Right hindlimb (tissue), 1 donor: ENCODE data around the gene MEIKIN.

ENCODE experiments used
- DNase-seq: peaks from one replicate; pipeline ENCODE4 v3.0.0-alpha.2; 2018

MEIKIN gene

DNA sequence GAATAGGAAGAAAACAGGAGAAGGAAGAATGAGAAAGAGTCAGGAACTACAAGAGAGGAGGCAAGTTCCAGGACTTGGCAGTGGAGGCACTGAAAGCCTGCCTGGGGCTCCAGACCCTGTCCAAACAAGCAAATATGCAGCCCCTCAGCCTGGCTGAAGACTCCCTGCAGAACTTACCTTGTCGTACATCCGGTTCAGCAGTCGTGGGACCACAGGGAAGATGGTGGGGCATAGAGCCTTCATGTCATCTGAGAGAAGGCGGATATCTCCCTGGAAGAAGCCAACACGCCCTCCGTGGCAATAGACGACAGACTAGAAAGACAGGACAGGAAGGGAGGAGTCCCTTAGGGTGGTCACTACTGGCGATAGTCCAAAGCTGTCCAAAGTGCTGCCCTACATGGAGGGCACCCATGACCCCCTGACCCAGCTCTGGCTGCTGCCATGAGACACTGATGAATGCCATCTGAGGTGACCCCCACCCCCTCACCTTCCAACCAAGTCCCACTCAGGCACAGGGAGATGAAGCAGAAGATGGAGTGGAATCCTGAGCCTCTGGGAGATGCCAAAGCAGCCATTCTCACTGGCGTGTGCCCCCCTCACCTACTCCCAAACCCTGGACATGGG, 27.7 kb upstream of the MEIKIN start:
- no peak for DNase-seq

DNA sequence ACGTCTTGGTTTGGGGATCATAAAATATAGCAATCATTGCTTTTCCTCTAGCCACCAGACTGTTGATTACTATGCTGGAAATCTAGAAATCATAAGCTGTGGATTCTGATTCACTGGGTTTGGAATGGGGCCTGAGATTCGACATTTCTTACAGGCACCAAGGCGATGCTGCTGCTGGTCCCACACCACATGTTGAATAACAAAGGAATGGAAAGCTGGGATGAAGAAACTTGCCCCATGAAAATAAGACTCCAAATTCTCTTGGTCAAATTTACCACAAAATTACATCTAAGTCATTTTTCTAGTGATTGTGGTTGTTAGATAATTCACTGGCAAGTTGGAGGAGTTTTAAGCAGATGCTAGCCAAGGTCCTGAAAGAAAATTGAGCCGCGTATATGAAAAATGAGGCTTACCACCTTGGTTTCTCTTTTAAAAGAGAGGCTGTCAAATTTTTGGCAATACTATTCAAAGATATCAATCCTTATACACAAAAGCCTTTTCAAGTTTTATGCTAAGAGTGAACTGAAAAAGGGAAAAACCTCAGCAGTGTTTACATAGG, 23.0 kb upstream of the MEIKIN start:
- DNase-seq, result no peak

- no peak for DNase-seq
Measured at GRCh38 chr5:131966551-131966950, 21.1 kb upstream of the MEIKIN start.

DNA sequence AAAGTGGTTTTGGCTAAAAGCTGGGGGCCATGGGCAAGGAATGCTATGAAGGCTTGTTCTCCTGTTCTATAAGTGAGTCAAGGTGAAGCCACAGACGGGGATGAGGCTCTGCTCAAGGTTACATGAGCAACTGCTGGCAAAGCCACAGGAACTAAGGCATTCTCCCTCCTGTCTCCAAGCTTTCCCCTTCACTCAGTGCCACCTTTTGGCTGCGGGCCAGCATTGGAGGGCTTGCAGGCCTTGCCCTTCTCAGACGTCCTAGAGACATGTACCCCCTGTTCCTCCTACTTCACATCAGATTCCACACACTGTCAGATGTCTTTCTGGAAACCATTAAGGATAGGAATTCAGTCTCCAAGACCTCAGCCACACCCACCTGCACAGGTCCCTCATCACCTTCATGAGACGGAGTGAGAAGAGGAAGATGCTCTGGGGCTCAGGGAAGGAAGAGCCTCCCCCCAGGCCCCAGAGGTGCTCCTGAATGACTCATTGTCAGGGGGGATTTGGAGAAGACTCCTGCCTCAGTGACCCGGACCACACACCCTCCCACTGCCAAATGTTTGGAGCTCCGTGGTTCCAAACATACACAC, 20.5 kb upstream of the MEIKIN start:
- no peak for DNase-seq

GRCh38 chr5:131959906-131960305, 14.4 kb upstream of the MEIKIN start:
- no peak for DNase-seq

GRCh38 chr5:131959136-131959535, 13.7 kb upstream of the MEIKIN start:
- DNase-seq, result no peak

DNA sequence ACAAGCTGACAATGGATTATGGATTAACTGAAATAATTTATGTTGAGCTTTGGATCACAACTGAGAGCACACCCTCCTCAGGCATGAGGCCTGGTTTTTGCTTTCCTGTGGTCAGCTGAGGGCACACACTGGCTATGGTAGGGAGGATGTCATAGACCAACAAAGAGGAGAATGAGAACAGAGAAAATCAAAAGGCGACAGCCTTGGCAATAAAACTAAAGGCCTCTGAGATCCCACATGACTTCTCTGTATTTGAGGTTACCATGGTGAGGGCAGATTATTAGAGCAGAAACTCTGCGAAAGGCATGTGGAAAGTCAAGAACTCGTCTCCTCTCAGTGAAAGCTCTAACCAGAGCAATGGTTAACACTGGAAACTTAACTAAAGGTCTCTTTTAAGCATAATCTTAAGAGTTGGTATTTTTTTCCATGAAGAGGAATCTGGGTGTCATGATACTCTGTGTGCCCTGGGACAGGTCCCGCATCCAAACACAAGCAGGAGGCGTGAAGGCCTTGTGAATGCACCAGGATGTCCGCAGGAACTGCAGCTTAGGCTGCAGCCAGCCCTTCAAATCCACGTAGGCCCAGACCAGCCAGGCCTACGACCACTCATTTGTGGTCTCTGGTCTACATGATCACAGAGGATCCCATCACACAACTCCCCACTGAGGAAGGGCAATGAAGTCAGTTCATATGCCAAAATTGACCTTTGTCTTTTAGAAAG, 12.4 kb upstream of the MEIKIN start:
- no peak for DNase-seq

DNA sequence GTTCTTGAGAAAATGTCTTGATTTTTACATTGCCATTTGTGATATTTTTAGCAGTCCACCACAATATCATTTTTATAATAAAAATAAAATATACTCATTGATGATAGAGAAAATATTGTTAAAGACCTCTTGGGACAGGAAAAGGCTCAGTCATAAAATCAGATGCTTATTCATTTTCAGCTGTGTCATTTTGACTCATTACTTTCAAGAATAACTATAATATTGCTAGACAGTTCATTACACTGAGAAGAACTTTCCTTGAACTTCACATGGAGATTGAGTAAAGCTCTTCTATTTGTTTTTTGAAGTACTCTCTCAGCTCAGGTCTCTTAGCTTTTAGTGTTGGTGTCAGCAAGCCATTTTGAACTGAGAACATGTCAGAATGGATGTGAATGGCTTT, 8.5 kb upstream of the MEIKIN start:
- DNase-seq, result no peak

- no peak for DNase-seq
Measured at GRCh38 chr5:131952301-131952857, 6.9 kb upstream of the MEIKIN start.

DNA sequence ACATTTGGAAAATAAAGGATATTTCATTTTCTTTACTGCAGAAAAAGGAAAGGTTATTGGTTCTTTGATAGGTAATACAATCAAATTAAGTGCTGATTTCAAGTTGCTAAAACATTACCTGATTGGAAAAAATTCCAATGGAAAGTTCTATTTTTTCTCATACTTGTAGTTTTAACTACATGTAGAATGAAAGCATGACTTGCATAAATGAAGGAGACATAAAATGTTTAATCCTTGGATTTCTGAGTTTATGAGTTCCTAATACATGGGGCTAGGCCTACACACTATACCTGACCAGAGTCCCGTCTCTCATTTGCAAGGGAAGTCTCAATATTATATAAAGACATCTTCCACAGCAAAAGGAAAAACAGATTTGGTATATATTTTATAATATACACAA, 5.2 kb upstream of the MEIKIN start:
- DNase-seq, result no peak

DNA sequence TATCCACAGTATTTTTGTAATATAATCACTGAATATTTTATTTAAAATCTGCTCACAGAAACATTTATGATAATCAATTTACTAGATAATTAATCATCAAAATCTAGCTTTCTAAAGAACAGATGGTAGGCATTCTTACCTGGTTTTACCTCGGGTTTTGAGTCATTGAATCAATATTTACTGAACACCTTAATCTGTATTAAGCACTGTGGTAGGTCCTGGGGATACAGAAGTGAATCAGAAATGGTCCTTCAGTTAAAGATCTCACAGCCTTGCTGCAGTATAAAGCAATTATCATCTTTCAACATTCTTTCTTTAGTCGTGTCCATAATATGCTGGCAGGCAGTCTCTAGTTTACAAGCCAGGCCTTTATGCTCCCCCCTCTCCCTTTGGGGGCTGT, 2.0 kb upstream of the MEIKIN start:
- DNase-seq, result no peak

DNA sequence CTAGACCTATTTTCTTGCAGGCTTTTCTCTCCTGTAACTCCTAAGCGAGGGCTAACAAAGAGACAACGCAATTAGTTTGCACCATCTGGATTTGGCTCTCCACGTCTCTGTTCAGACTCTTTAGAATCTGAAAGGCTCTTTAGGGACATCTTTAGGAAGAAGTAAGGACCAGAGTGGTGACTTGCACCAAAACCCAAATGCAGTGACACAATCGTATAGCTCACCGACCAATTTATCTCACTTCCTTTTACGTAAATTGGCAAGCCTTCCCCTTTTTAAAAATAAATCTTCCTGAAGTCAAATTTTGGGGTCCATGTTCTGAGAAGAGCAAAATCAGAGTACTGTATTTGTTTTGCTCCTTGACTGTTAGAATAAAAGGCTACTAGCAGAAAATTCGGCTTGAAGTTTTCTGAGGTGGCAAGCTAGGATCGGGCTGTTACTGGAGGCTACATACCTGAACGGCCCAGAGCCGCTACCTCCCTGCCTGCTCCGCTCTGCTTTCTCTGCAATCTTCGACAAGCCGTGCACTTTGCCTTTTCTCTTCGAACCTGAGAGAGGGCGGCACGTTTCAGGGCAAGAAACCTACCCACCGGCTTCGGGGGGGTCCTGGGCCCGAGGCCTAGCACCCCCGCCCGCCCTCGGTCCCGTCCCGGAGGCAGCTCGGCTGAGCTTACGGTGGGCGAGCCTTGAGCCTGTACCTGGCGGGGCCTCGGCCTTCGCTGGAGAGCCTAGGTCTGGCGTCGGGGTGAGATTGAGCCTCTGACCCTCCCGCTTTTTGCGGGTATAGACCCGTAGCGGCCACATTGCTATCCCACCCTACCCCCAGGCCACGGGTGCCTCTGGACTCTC, 537 bp downstream of the MEIKIN start:
- no peak for DNase-seq

GRCh38 chr5:131943916-131944315, 1.5 kb downstream of the MEIKIN start:
- DNase-seq, result no peak

DNA sequence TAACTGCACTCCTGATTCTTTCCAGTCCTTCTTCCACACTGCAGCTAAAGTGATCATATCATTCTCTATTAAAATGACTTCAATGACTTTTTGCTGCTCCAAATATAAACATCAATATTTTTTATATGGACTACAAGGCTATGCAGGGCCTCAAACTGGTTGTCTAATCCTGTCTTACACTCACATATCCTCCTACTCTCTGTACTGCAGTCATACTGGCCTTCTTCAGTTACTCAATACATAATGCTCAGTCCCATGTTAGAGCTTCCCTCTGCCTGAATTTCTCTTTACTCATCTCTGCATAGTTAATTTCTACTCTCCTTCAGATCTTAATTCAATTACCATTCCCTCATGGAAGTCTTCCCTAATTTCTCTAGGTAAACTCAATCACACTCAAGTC, 3.4 kb downstream of the MEIKIN start:
- no peak for DNase-seq

DNA sequence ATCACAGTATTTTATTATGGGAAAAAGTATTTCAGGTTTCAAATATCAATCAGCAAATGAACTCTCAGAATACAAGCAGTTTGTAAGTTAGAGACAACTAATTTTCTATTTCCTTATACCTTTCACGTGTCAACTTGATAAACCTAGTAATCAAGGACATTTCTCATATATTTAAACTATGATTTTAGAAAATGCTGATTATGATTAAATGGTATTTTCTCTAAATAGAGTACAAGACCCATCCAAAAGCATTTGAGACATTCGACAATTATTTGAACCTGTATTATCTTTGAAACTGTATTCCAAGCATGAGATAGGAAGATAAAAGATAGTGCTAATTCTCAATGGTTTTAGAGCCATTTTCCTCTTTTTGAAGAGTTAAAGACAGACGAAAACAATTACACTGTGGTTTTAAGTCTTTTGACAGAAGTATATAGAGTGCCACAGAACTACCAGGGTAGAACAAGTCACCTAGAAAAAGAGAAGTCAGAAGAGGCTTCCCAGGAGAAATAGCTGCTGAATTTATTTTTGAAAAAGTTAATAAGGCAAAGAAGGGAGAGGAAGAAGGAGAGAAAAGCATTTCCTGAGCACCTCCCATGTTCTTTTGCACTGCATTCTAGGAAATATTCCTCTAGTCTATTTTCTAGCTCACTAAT, 5.6 kb downstream of the MEIKIN start:
- DNase-seq, result no peak

GRCh38 chr5:131932235-131932634, 13.2 kb downstream of the MEIKIN start:
- DNase-seq, result no peak

- DNase-seq, result no peak
Measured at GRCh38 chr5:131928957-131929356, 16.5 kb downstream of the MEIKIN start.

- no peak for DNase-seq
Measured at GRCh38 chr5:131926168-131926567, 19.3 kb downstream of the MEIKIN start.

GRCh38 chr5:131916481-131916880, 29.0 kb downstream of the MEIKIN start:
- no peak for DNase-seq

DNA sequence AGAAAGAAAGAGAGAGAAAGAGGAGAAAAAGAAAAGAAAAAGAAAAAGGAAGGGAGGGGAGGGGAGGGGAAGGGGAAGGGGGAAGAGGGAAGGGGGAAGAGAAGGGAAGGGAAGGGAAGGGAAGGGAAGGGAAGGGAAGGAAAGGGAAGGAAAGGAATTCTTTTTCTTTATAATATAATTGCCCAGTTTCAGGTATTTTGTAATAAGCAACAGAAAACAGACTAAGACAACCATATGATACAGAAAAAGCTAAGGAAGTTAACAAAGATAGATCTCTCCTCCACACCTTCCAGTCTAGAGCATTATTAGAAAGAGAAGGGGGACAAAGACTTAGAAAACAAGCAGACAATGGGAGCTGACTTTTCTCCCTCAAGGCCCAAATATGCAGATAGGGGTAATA, 31.0 kb downstream of the MEIKIN start:
- no peak for DNase-seq

DNA sequence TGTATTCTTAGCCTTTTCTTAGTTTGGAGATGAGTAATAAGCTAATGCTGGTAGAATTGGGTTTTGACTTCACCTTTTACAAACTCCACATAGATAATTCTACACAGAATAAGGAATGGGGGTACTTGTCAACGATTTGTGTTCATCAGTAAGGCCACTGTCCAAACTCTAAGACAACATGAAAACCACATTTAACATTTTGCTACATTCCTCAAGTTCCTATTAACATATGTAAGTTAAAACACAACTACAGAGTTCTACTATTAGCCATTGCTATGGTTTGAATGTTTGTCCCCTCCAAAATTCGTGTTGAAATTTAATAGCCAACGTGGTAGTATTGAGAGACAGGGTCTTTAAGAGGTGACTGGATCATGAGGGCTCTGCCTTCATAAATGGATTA, 31.9 kb downstream of the MEIKIN start:
- DNase-seq, result no peak

GRCh38 chr5:131906668-131907067, 38.8 kb downstream of the MEIKIN start:
- no peak for DNase-seq
